Cardiac fibroblast (primary cell): ENCODE results near the gene TARBP1.

Experiments used
- DNase-seq, 2 donors: peaks; one replicate each; pipeline versions ENCODE4 v3.0.0 to v3.0.0-alpha.2; 2010; ENCODE audit warnings: low read depth in 2 of 2
- H3K4me3 ChIP-seq, 2 donors: replicated peaks in 1 of 2; 1 replicate in 1 of 2; 2 replicates in 1 of 2; pipeline ENCODE4 v1.5.1; 2011; ENCODE audit warnings: low read depth in 2 of 2, low read length in 2 of 2, mild to moderate bottlenecking in 2 of 2, moderate library complexity in 1 of 2
- CTCF ChIP-seq: IDR thresholded peaks from one replicate; pipeline ENCODE4 v1.5.1; 2011; ENCODE audit warnings: low read depth, mild to moderate bottlenecking, low read length, inconsistent platforms

Gene TARBP1

DNA sequence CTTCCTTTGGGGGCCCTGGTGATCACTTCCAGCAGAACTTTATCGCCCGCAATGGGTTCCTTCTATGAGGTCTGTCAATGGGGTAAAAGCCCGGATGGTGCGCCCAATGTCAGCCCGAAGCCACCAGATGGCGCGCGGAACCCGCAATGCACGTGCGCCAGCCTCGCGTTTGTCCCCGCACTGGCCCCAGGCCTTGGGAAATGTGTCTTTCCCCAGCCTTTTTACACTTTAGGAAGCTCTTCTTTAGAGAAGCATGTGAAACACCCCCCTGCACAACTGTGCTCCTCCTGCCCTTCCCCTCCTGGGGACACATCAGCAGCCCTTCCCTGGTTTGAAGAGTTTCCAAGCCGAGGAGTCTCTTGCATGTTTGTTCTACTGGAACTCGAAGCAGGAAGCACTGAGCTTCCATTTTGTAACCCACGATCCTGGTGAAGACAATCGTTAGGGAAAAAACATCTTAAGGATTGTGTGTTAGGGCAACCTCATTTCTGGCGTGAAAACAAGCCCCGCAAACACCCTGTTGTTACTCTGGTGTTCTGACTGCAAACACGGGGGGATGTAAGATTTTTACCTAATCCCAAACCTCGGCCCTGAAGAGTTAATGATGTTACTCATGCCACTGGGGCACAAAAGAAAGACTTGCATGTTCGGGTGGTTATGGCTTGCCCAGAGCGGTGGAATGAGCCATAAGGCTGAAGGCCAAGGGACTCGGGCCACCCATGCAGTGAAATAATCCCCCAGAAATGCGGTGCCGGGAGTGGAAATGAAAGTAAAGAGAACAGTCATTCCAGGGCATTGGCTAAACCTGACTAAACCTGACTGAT lies 20.4 kb upstream of the TARBP1 start:
- no peak overlapping the region for H3K4me3 ChIP-seq
- DNase-seq: peak; percentile 94 to 96
- TF ChIP-seq CTCF: peak; percentile 95

DNA sequence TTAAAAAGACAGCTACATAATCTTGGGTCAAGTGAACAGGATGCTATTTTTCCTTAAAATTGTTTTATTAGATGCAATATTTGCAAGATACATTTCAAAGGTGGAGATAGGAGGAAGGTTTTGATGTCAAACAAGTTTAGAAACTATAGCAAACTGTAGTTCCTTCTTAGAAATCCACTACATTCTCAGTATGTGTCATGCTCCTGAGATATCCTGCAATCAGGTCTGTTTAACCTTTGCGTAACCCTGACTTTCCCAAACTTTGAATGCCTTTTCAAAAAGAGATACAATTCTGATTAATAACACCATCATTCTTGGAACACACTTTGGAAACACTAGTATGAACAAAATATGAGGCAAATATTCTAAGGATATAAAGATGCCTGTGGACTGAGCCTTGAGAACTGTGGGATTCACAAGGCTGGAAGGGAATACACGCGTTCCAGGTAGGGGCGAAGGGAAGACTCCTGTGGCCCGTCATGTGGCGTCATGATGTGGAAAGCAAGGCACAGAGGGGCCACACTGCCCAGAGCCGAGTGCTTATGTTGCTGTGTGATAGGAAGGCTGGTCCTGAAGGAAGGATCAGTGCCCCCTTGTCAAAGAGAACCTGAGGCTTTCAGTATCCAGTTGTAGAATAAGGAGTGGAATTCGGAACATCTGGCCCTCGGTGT lies 19.6 kb upstream of the TARBP1 start:
- DNase-seq: no peak
- no peak for TF ChIP-seq CTCF
- H3K4me3 ChIP-seq: no peak overlapping the region

GRCh38 chr1:234497589-234497988 lies 18.6 kb upstream of the TARBP1 start:
- H3K4me3 ChIP-seq: no peak overlapping the region
- no peak for DNase-seq
- no peak for TF ChIP-seq CTCF

DNA sequence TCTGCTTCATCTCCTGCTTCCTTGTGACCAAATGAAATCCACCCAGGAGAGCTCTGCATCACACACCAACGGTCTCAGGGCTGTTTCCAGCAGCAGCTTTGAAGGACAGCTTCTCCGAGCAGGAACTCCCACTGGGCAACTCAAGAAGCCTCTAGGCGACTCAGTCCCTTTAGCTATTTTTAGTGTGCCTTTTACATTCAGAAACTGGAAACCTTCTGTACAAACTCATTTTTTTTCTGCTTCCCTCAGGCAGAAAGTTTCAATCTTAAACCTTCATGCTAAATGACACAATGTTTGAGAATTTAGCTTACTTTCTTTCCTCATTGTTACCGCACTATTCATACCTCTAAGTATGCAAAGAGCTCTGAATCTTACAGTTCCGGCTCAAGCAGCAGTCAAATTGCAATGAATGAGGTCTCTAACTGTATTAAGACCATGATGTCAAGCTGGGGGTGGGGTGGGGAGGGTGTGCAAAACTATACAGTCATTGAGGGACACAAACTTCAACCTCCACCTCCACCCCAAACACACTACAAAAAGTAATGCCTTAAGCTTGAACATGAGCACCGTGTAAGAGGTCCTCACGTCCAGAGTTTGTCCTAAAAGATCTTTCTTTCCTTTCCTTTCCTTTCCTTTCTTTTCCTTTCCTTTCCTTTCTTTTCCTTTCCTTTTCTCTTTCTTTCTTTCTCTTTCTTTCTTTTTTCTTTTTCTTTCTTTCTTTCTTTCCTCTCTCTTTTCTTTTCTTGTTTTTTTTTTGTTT lies 16.4 kb upstream of the TARBP1 start:
- TF ChIP-seq CTCF: no peak
- peak; percentile 73 to 95 for DNase-seq
- H3K4me3 ChIP-seq: peak overlapping the region in 1 of 2 donors; percentile 33

GRCh38 chr1:234494049-234494448 lies 15.1 kb upstream of the TARBP1 start:
- no peak for TF ChIP-seq CTCF
- DNase-seq: no peak
- H3K4me3 ChIP-seq: no peak overlapping the region

- TF ChIP-seq CTCF: no peak
- H3K4me3 ChIP-seq: no peak overlapping the region
- peak in 1 of 2 donors; percentile 59 for DNase-seq
Measured at GRCh38 chr1:234490793-234491479, 12.0 kb upstream of the TARBP1 start.
